CD4-positive, alpha-beta T cell treated with Interleukin-4 for 4 hours (primary cell): Measurements from ENCODE around the gene WDR74.
"Not testable (repeated sequence)": the region's sequence is repeated elsewhere in the genome, so short reads cannot be mapped to it uniquely, and the experiment has no call there.

Experiments used
- DNase-seq: peaks from one replicate; pipeline ENCODE4 v3.0.0-alpha.2; 2020

The WDR74 gene

GRCh38 chr11:62859281-62859703 lies 19.9 kb upstream of the WDR74 start:
- not testable (repeated sequence) for DNase-seq

DNA sequence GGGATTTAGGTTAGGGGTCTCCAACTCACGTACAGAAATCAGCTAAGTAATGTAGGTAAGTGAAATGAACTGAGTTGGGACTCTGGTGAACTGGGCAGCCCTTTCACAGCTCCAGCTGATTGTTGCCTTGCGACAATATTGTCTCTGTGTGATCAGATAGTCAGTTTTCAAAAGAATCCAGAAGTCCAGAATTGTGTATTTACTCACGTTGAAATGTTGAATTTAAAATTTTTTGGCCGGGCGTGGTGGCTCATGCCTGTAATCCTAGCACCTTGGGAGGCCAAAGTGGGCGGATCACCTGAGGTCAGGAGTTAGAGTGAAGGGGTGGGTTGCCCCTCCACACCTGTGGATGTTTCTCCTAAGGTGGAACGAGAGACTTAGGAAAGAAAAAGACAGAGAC lies 18.8 kb upstream of the WDR74 start:
- DNase-seq = no peak

- no peak for DNase-seq
Measured at GRCh38 chr11:62857541-62857982, 18.2 kb upstream of the WDR74 start.

DNA sequence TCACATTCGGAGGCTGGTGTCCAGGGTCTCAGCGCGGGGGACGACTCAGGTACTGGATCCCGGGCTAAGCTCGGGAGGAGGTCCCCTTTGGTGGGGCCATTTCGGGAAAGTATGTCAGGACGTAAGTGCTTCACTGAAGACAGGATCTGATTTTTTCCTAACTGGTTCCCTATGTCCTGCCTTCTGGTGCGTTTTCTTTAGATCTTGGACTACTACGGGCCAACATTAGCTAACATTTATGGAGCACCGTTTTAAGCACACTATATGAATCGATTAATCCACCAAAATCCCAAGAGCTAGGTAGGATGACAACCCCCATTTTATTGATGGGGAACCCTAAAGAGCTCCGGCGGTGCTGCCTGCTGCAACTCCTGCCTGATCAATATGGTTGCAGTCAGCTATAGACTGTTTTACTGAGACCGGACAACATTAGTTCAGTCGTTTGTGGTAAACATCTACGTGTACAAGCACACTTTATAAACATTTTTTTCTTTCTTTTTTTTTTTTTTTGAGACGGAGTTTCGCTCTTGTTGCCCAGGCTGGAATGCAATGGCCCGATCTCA lies 17.0 kb upstream of the WDR74 start:
- no peak for DNase-seq

DNA sequence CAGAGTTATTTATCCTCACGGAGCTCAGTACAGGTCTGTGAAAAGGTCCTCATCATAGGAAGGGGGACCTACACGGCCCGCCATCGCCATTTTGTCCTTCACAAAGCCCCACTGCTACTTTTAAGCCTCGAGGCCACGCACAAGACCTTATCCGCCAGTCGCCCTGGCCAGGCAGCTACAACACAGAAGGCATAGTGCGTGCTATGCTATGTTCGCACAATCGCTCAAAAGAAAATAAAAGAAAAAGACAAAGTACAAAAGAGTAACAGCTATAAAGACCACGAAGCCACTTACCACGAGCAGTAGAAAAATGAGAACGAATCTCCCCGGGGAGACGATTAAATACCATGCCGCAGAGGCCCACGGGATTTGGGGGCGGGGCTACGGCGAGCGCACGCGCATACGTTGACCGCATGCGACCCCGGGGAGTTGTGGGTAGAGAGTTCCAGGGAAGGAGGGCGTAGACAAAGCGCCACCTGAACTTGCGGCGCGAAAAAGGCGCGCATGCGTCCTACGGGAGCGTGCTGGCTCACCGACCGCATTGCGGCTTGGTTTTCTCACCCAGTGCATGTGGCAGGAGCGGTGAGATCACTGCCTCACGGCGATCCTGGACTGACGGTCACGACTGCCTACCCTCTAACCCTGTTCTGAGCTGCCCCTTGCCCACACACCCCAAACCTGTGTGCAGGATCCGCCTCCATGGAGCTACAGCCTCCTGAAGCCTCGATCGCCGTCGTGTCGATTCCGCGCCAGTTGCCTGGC lies 16.4 kb upstream of the WDR74 start:
- peak; percentile 98 for DNase-seq

GRCh38 chr11:62854825-62855570 lies 15.6 kb upstream of the WDR74 start:
- DNase-seq = no peak

- DNase-seq = no peak
Measured at GRCh38 chr11:62854013-62854824, 14.8 kb upstream of the WDR74 start.

DNA sequence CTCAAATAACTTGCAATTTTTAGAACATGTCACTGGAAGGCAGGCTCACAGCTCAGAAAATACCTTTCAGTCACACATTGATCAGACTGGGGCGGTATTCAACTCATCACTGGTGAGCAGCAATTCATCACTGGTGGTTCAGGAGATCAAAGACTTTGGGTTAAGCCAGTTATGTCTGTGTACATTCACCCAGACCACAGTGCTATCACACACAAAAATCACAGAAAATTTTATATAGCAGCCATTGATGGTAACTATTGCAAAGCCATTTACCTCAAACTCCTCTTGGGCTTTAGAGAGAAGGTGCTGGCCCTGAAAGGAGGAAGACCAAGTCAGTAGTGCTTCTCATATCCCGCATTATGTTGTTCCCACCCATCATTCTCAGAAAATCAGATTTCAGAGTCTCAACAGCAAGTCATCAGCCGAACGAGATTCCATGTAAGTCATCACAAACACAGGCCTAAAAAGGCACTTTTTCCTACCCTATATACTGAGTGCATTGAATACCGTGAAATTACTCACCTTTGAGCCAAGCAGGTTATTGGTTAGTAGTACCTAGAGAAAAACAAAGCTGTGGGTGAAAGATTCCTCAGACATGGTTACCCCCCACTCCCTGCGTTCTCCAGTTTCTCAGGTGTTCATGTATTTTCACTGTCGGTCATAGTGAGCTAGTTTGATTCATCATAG lies 14.0 kb upstream of the WDR74 start:
- peak; percentile 78 for DNase-seq

- DNase-seq = no peak
Measured at GRCh38 chr11:62852523-62853188, 13.3 kb upstream of the WDR74 start.

DNA sequence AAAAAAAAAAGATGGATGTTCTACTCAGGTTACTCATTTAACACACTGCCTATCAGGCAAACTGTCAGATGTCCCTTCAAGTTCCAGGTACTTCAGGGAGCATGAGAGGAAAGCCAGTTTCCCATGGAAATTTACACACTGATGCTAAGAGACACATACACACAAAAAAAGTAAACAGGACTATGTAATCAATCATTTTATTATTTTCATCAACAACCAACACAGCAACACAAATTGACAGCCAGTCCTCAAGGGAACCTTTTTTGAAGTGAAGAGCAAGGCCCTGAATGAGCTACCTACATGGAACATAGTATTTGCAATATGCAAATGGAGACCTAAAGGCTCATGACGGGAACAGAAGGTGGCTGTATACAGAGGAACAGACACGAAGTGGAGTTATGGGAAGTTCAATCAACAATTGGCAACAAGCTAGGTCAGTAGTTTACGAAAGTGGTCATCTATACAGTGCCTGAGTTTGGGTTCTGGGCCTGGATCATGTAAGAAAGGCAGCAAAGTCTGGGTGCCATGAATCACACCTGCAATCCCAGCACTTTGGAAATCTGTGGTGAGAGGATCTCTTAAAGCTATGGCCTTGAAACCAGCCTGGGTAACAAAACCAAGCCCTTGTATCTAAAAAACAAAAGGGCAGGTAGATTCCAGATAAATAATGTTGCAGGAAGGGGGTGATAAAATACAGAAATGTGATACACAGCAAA lies 12.6 kb upstream of the WDR74 start:
- no peak for DNase-seq

DNA sequence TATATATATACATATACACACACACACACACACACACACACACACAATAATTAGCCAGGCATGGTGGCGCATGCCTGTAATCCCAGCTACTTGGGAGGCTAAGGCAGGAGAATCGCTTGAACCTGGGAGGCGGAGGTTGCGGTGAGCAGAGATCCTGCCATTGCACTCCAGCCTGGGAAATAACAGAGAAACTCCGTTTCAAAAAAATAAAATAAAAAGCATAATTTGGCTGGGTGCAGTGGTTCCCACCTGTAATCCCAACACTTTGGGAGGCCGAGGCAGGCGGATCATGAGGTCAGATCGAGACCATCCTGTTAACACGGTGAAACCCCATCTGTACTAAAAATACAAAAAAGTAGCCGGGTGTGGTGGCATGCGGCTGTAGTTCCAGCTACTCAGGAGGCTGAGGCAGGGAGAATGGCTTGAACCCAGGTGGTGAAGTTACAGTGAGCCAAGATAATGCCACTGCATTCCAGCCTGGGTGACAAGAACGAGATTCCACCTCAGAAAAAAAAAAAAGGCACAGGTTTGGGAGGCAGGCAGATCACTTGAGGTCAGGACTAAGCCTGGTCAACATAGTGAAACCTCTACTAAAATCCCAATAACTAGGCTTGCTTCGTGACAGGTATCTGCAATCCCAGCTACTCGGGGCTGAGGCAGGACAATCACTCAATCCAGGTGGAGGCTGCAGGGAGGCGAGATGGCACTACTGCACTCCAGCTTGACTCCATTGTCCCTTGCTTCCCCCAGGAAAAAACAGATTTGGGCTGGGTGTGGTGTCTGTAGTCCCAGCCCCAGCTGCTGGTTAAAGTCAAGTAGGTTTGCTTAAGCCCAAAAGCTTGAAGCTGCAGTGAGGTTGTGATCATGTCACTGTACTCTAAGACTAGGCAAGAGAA lies 11.8 kb upstream of the WDR74 start:
- no peak for DNase-seq

- no peak for DNase-seq
Measured at GRCh38 chr11:62847767-62848314, 8.5 kb upstream of the WDR74 start.

DNA sequence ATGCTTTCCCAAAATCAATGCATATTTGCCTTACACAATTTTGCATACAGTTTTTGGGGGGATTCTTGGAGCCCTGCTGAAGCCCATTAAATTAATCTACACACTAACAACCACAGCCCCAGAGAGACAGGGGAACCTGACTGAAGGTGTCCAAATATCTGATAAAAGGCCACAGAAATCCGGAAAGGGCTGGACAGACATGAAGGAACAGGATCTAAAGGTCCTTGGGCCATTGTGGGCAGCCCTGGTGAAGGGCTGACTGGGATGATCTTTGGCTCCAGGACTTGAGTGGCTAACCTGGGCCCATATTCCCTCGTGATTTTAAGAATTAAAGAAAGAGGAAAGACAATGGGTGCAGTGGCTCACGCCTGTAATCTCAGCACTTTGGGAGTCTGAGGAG lies 6.8 kb upstream of the WDR74 start:
- no peak for DNase-seq

GRCh38 chr11:62844154-62844553 lies 4.8 kb upstream of the WDR74 start:
- DNase-seq = no peak

DNA sequence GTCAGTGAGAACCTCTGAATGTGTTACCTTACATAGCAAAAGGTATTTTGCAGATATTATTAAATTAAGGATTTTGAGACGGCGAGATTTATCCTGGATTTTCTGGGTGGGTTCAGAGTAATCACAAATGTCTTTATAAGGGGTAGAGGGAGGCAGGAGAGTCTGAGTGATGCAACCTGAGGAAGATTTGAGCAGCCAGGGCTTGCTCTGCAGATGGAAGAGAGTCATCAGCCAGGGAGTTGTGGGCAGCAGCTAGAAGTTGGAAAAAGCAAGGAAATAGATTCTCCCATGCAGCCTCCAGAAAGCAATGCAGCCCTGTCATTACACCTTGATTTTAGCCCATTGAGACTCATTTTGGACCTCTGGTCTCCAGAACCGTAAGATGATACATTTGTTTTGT lies 4.1 kb upstream of the WDR74 start:
- no peak for DNase-seq

- not testable (repeated sequence) for DNase-seq
Measured at GRCh38 chr11:62842891-62843290, 3.5 kb upstream of the WDR74 start.

DNA sequence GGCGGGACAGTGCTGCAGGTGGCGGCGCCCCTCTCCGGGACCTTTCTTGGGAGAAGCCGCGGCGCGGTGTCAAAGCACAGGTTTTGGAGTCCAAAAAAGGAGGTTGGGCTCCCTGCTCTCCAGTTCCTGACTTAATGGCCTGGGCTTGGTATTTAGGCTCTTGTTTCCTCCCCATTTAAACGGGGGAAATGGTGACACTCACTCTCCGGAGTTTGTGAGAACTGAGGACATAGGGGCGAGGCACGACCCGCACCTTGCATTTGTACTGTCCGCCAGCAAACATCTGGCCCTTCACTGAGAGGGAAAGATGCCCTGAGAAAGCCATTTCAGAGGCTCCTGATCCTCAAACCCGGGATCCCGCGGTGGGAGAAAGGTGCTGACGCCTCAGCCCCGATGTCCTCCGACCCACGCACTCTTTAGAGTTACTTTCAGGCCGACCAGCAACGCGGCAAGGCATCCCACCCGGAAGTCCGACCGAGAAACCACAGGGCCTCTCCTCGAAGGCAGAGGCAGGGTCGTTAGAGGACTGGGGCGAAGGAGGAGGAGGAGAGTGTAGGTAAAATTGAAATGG lies 2.9 kb upstream of the WDR74 start:
- peak; percentile 35 for DNase-seq

- DNase-seq = peak; percentile 97
Measured at GRCh38 chr11:62841361-62842170, 2.2 kb upstream of the WDR74 start.
